ENCODE data around the gene AJM1. TPM values are rescaled to one million over a fixed set of nuclear protein-coding genes. Genes with fewer than 3 reads are reported as not detected.
"Not testable (repeated sequence)": the region's sequence is repeated elsewhere in the genome, so short reads cannot be mapped to it uniquely, and the experiment has no call there.

AJM1 gene
- total RNA-seq, 1 experiment from 2014 or later, result 2.9 TPM

GRCh38 chr9:136840877-136841645 lies 1.2 kb upstream of the AJM1 start:
- Mint-ChIP-seq H3K9me3 (ENCODE audit: low read depth, unreplicated experiment) (no peaks in the 10 kb centered on the region), H3K27me3 (ENCODE audit: unreplicated experiment) (no peaks in the 10 kb centered on the region), H3K4me3 (ENCODE audit: low read depth, unreplicated experiment) (no peak overlapping the region), H3K27ac (ENCODE audit: unreplicated experiment) (no peak overlapping the region), H3K36me3 (ENCODE audit: insufficient read depth, unreplicated experiment) (peaks cover 25% of the 10 kb centered on the region), H3K4me1 (ENCODE audit: low read depth, unreplicated experiment) (peaks cover 8% of the 10 kb centered on the region)
- CTCF ChIA-PET, result interaction anchor here (1.2 kb wide), 1 partner anchor 50 kb away, joined by 3 read pairs; no protein-coding TSS in a partner anchor
- DNase-seq, result peak; percentile 54
- BruUV-seq (replicated peaks), result no TSS peak
- intact Hi-C loops (cut with micrococcal nuclease; ENCODE audit: unreplicated experiment), result no loop called here
- no peak for TF ChIP-seq CTCF (IDR thresholded peaks at IDR 0.05; ENCODE audit: unreplicated experiment)

GRCh38 chr9:136841646-136842379 lies 465 bp upstream of the AJM1 start:
- H3K27me3 Mint-ChIP-seq (ENCODE audit: unreplicated experiment); intact Hi-C loops (cut with micrococcal nuclease; ENCODE audit: unreplicated experiment); BruUV-seq (replicated peaks); DNase-seq; H3K9me3 Mint-ChIP-seq (ENCODE audit: low read depth, unreplicated experiment); H3K4me1 Mint-ChIP-seq (ENCODE audit: low read depth, unreplicated experiment): not testable (repeated sequence)
- peak overlapping the region; percentile 39 for H3K27ac Mint-ChIP-seq (ENCODE audit: unreplicated experiment)
- peaks cover 31% of the 10 kb centered on the region for H3K36me3 Mint-ChIP-seq (ENCODE audit: insufficient read depth, unreplicated experiment)
- CTCF ChIA-PET, result interaction anchor here (0.7 to 1.2 kb wide), 6 partner anchors 22 to 193 kb away, joined by 3 to 6 read pairs (median 4); no protein-coding TSS in a partner anchor
- peak overlapping the region; percentile 71 for H3K4me3 Mint-ChIP-seq (ENCODE audit: low read depth, unreplicated experiment)

- Mint-ChIP-seq H3K4me3 (ENCODE audit: low read depth, unreplicated experiment) (peak overlapping the region; percentile 64), H3K36me3 (ENCODE audit: insufficient read depth, unreplicated experiment) (peaks cover 46% of the 10 kb centered on the region), H3K4me1 (ENCODE audit: low read depth, unreplicated experiment) (peaks cover 13% of the 10 kb centered on the region)
- H3K9me3 Mint-ChIP-seq (ENCODE audit: low read depth, unreplicated experiment); DNase-seq; intact Hi-C loops (cut with micrococcal nuclease; ENCODE audit: unreplicated experiment); H3K27ac Mint-ChIP-seq (ENCODE audit: unreplicated experiment); H3K27me3 Mint-ChIP-seq (ENCODE audit: unreplicated experiment); BruUV-seq (replicated peaks): not testable (repeated sequence)
- CTCF ChIA-PET, result interaction anchor here (1.0 to 1.6 kb wide), 2 partner anchors 105 to 192 kb away, joined by 3 to 4 read pairs; no protein-coding TSS in a partner anchor
Measured at GRCh38 chr9:136843159-136843800, 1.0 kb downstream of the AJM1 start.

- H3K36me3 Mint-ChIP-seq (ENCODE audit: insufficient read depth, unreplicated experiment), result peaks cover 54% of the 10 kb centered on the region
- BruUV-seq (replicated peaks); H3K27ac Mint-ChIP-seq (ENCODE audit: unreplicated experiment); intact Hi-C loops (cut with micrococcal nuclease; ENCODE audit: unreplicated experiment); H3K27me3 Mint-ChIP-seq (ENCODE audit: unreplicated experiment); H3K9me3 Mint-ChIP-seq (ENCODE audit: low read depth, unreplicated experiment): not testable (repeated sequence)
- H3K4me3 Mint-ChIP-seq (ENCODE audit: low read depth, unreplicated experiment), result peak overlapping the region; percentile 64
- H3K4me1 Mint-ChIP-seq (ENCODE audit: low read depth, unreplicated experiment), result peaks cover 13% of the 10 kb centered on the region
- peak; percentile 66 for TF ChIP-seq CTCF (IDR thresholded peaks at IDR 0.05; ENCODE audit: unreplicated experiment)
- CTCF ChIA-PET, result interaction anchor here (1.6 kb wide), 1 partner anchor 191 kb away, joined by 4 read pairs; no protein-coding TSS in a partner anchor
- DNase-seq, result peak; percentile 61
Measured at GRCh38 chr9:136843801-136844740, 1.8 kb downstream of the AJM1 start.

Data from Calu3 (cell line).